HepG2 (cell line): Measurements from ENCODE around the gene HCRTR1. TPM values are rescaled to one million over a fixed set of nuclear protein-coding genes. Genes with fewer than 3 reads are reported as not detected.

ENCODE experiments used
- BRD4 ChIP-seq: sonication (generic); formaldehyde crosslinking; IDR thresholded peaks from 2 replicates; pipeline ENCODE4 v1.4.0; 2020; ENCODE audit warnings: missing genetic modification reagents
- GABPB1 ChIP-seq: IDR thresholded peaks from 2 replicates; pipeline ENCODE4 v1.6.1; 2016; ENCODE audit warnings: mild to moderate bottlenecking, missing genetic modification reagents, moderate library complexity, missing compliant biosample characterization
- GATAD2A ChIP-seq: IDR thresholded peaks from 2 replicates; pipeline ENCODE4 v1.6.1; 2016
- IRF2 ChIP-seq: IDR thresholded peaks from 2 replicates; pipeline ENCODE4 v1.6.1; 2018; ENCODE audit warnings: missing genetic modification reagents, missing compliant biosample characterization
- JUNB ChIP-seq: sonication (generic); formaldehyde crosslinking; IDR thresholded peaks from 2 replicates; pipeline ENCODE4 v1.8.0; 2022; ENCODE audit warnings: missing genetic modification reagents, mild to moderate bottlenecking, borderline replicate concordance
- PHF21A ChIP-seq: sonication (generic); formaldehyde crosslinking; IDR thresholded peaks from 2 replicates; pipeline ENCODE4 v1.5.0; 2020; ENCODE audit warnings: mild to moderate bottlenecking, missing genetic modification reagents
- POLR2AphosphoS2 ChIP-seq: IDR thresholded peaks from 2 replicates; pipeline ENCODE4 v1.6.1; 2011; ENCODE audit warnings: low read depth, low read length, improper control_type of control experiment
- PPARG ChIP-seq: conservative IDR thresholded peaks from 2 replicates; pipeline ENCODE4 v1.6.1; 2016; ENCODE audit warnings: missing biosample characterization, missing genetic modification reagents
- TOE1 ChIP-seq: sonication (generic); formaldehyde crosslinking; IDR thresholded peaks from 2 replicates; pipeline ENCODE4 v1.4.0; 2020; ENCODE audit warnings: mild to moderate bottlenecking, missing genetic modification reagents
- TSC22D2 ChIP-seq: sonication (generic); formaldehyde crosslinking; IDR thresholded peaks from 2 replicates; pipeline ENCODE4 v1.5.1; 2020; ENCODE audit warnings: missing genetic modification reagents, mild to moderate bottlenecking, borderline replicate concordance
- YY1 ChIP-seq: IDR thresholded peaks from 2 replicates; pipeline ENCODE4 v1.6.1; 2011; ENCODE audit warnings: low read length, low read depth, moderate library complexity, mild to moderate bottlenecking; ENCODE audit not compliant: insufficient read depth, insufficient replicate concordance
- ZNF350 ChIP-seq: sonication (generic); formaldehyde crosslinking; IDR thresholded peaks from 2 replicates; pipeline ENCODE4 v1.4.0; 2020; ENCODE audit warnings: mild to moderate bottlenecking, low read depth, missing genetic modification reagents, borderline replicate concordance
- ZNF530 ChIP-seq: sonication (generic); formaldehyde crosslinking; IDR thresholded peaks from 2 replicates; pipeline ENCODE4 v1.5.0; 2020; ENCODE audit warnings: low read depth, mild to moderate bottlenecking, missing genetic modification reagents
- polyA plus RNA-seq, 8 experiments: library from polyadenylated mRNA; depleted of rRNA in 3 of 8; stranded (reverse) in 7 of 8; unstranded in 1 of 8; fragments of >200 nt; fragmentation: Illumina TruSeq in 4 of 8; extraction: Trizol in 4 of 8; gene quantifications; 2 replicates each; pipeline versions ENCODE4 v1.2.1 to v1.2.3, GENCODE V29; 2011 to 2016; ENCODE audit warnings: low read depth in 4 of 8, missing spikeins in 1 of 8, mixed read lengths in 1 of 8; ENCODE audit not compliant: insufficient read depth in 1 of 8
- total RNA-seq, 5 experiments: library from RNA; depleted of rRNA; stranded (reverse); fragments of >200 nt; fragmentation: Illumina TruSeq; extraction: Trizol; gene quantifications; 2 replicates each; pipeline ENCODE4 v1.2.3, GENCODE V29; 2016; ENCODE audit warnings: low read depth in 1 of 5
- TF ChIP-seq, protein P1 (sequence below): sonication (generic); formaldehyde crosslinking; IDR thresholded peaks from 2 replicates; pipeline ENCODE4 v1.5.0; 2020; ENCODE audit warnings: missing genetic modification reagents
- TF ChIP-seq, protein P2 (sequence below): sonication (generic); formaldehyde crosslinking; IDR thresholded peaks from 2 replicates; pipeline ENCODE4 v1.4.0; 2020; ENCODE audit warnings: missing genetic modification reagents
- TF ChIP-seq, protein P3 (sequence below): sonication (generic); formaldehyde crosslinking; IDR thresholded peaks from 2 replicates; pipeline ENCODE4 v1.4.0; 2020; ENCODE audit warnings: mild to moderate bottlenecking, low read depth, missing genetic modification reagents
- TF ChIP-seq, protein P4 (sequence below): fragments of 450-650 bp; IDR thresholded peaks from 2 replicates; pipeline ENCODE4 v1.6.1; 2017
- TF ChIP-seq, protein P5 (sequence below): IDR thresholded peaks from 2 replicates; pipeline ENCODE4 v1.6.1; 2018; ENCODE audit warnings: missing genetic modification reagents, mild to moderate bottlenecking, missing compliant biosample characterization
- TF ChIP-seq, protein P6 (sequence below): sonication (generic); formaldehyde crosslinking; IDR thresholded peaks from 2 replicates; pipeline ENCODE4 v1.8.1; 2023; ENCODE audit warnings: mild to moderate bottlenecking, missing genetic modification reagents, borderline replicate concordance
- TF ChIP-seq, protein P7 (sequence below): IDR thresholded peaks from 2 replicates; pipeline ENCODE4 v1.6.1; 2016; ENCODE audit warnings: missing compliant biosample characterization, missing genetic modification reagents, borderline replicate concordance

The HCRTR1 gene
- total and polyA plus RNA-seq, 2 of the 13 experiments (the other 11 are each of a cell fraction or from before 2014, with no cell fraction given), result not detected

DNA sequence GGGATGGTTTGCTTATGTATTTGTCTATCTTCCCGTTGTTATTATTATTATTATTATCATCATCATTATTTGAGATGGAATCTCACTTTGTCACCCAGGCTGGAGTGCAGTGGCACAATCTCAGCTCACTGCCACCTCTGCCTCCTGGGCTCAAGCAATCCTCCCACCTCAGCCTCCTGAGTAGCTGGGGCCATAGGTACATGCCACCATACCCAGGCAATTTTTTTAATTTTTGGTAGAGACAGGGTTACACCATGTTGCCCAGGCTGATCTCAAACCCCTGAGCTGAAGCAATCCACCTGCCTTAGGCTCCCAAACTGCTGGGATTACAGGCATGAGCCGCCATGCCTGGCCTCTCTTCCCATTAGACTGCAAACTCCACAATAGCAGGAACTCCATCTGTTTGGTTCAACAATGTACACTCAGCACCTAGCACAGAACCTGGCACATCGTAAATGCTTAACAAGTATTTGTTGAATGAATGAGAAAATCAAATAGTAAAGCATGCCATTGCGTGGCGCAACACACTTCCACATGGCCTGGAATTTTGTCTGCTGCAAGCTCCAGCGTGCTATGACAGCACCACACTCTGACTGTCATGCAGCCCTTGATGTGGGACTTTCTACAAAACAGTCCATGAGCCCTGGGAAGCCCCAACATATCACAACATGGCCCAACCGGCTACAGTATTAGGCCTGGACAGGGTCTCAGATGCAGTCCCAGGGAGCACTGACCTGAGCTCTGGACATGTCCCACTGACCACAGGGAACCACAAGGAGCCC lies 45.0 kb upstream of the HCRTR1 start (continued):
- no peak for TF ChIP-seq ZNF530 (CRISPR knock-in tag)
- TF ChIP-seq YY1, result peak; percentile 12
- TF ChIP-seq, protein P1, sequence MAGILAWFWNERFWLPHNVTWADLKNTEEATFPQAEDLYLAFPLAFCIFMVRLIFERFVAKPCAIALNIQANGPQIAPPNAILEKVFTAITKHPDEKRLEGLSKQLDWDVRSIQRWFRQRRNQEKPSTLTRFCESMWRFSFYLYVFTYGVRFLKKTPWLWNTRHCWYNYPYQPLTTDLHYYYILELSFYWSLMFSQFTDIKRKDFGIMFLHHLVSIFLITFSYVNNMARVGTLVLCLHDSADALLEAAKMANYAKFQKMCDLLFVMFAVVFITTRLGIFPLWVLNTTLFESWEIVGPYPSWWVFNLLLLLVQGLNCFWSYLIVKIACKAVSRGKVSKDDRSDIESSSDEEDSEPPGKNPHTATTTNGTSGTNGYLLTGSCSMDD, result no peak
- no peak for TF ChIP-seq JUNB (CRISPR knock-in tag)
- TF ChIP-seq, protein P2, sequence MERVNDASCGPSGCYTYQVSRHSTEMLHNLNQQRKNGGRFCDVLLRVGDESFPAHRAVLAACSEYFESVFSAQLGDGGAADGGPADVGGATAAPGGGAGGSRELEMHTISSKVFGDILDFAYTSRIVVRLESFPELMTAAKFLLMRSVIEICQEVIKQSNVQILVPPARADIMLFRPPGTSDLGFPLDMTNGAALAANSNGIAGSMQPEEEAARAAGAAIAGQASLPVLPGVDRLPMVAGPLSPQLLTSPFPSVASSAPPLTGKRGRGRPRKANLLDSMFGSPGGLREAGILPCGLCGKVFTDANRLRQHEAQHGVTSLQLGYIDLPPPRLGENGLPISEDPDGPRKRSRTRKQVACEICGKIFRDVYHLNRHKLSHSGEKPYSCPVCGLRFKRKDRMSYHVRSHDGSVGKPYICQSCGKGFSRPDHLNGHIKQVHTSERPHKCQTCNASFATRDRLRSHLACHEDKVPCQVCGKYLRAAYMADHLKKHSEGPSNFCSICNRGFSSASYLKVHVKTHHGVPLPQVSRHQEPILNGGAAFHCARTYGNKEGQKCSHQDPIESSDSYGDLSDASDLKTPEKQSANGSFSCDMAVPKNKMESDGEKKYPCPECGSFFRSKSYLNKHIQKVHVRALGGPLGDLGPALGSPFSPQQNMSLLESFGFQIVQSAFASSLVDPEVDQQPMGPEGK (CRISPR knock-in tag), result peak; percentile 61
- 0 out of 2 replicates have a peak, but pooled peaks have one; percentile 61 for TF ChIP-seq TOE1
- peak; percentile 87 for TF ChIP-seq GATAD2A (CRISPR knock-in tag)
- TF ChIP-seq GABPB1, result no peak; the same call in 1 of the 2 replicates
- TF ChIP-seq, protein P3, sequence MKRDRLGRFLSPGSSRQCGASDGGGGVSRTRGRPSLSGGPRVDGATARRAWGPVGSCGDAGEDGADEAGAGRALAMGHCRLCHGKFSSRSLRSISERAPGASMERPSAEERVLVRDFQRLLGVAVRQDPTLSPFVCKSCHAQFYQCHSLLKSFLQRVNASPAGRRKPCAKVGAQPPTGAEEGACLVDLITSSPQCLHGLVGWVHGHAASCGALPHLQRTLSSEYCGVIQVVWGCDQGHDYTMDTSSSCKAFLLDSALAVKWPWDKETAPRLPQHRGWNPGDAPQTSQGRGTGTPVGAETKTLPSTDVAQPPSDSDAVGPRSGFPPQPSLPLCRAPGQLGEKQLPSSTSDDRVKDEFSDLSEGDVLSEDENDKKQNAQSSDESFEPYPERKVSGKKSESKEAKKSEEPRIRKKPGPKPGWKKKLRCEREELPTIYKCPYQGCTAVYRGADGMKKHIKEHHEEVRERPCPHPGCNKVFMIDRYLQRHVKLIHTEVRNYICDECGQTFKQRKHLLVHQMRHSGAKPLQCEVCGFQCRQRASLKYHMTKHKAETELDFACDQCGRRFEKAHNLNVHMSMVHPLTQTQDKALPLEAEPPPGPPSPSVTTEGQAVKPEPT (CRISPR knock-in tag), result 0 out of 2 replicates have a peak, but pooled peaks have one; percentile 38
- TF ChIP-seq, protein P4, sequence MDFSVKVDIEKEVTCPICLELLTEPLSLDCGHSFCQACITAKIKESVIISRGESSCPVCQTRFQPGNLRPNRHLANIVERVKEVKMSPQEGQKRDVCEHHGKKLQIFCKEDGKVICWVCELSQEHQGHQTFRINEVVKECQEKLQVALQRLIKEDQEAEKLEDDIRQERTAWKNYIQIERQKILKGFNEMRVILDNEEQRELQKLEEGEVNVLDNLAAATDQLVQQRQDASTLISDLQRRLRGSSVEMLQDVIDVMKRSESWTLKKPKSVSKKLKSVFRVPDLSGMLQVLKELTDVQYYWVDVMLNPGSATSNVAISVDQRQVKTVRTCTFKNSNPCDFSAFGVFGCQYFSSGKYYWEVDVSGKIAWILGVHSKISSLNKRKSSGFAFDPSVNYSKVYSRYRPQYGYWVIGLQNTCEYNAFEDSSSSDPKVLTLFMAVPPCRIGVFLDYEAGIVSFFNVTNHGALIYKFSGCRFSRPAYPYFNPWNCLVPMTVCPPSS, result no peak
- TF ChIP-seq IRF2 (CRISPR knock-in tag), result peak; percentile 59; the same call in 1 of the 2 replicates
- TF ChIP-seq, protein P5, sequence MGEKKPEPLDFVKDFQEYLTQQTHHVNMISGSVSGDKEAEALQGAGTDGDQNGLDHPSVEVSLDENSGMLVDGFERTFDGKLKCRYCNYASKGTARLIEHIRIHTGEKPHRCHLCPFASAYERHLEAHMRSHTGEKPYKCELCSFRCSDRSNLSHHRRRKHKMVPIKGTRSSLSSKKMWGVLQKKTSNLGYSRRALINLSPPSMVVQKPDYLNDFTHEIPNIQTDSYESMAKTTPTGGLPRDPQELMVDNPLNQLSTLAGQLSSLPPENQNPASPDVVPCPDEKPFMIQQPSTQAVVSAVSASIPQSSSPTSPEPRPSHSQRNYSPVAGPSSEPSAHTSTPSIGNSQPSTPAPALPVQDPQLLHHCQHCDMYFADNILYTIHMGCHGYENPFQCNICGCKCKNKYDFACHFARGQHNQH (CRISPR knock-in tag), result peak; percentile 83; the same call in 1 of the 2 replicates
- peak; percentile 65; the same call in 1 of the 2 replicates for TF ChIP-seq PPARG
- TF ChIP-seq, protein P6, sequence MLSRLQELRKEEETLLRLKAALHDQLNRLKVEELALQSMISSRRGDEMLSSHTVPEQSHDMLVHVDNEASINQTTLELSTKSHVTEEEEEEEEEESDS (CRISPR knock-in tag), result no peak
- TF ChIP-seq POLR2AphosphoS2, result no peak
- TF ChIP-seq PHF21A (CRISPR knock-in tag), result peak; percentile 46; the same call in 1 of the 2 replicates
- TF ChIP-seq, protein P7, sequence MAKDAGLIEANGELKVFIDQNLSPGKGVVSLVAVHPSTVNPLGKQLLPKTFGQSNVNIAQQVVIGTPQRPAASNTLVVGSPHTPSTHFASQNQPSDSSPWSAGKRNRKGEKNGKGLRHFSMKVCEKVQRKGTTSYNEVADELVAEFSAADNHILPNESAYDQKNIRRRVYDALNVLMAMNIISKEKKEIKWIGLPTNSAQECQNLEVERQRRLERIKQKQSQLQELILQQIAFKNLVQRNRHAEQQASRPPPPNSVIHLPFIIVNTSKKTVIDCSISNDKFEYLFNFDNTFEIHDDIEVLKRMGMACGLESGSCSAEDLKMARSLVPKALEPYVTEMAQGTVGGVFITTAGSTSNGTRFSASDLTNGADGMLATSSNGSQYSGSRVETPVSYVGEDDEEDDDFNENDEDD (CRISPR knock-in tag), result no peak; the same call in 1 of the 2 replicates
- TF ChIP-seq ZNF350 (CRISPR knock-in tag), result no peak
- TF ChIP-seq BRD4 (CRISPR knock-in tag), result no peak
- no peak for TF ChIP-seq TSC22D2 (CRISPR knock-in tag)
